ENCODE data around the gene VDR.

DNA sequence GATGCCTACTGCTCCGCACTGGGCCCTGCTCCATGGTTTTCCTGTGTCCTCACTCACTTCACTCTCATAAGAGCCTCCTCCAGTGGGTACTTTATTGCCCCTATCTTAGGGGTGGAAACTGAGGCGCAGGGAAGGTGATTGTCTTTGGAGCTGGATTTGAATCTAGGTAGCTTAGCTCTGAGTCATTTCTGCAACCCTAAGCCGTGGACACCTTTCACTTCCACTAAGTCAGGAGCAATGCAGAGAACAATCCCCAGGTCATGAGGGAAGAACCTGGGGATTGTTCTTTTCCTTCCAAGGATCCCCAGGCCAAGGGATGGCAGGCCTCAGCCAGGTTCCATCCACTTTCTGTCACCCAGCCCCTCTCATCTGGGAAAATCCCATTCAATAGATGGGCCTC lies 20.3 kb downstream of the VDR start:
- TF ChIP-seq POLR2AphosphoS5 (IDR thresholded peaks at IDR 0.05; ENCODE audit: borderline replicate concordance, low read depth, low read length) (no peak), EZH2 (IDR thresholded peaks at IDR 0.05) (no peak), FOXP2 (optimal IDR thresholded peaks at IDR 0.05; ENCODE audit: control extremely low read depth, extremely low read length, insufficient read depth) (no peak)
